ENCODE results near the gene CDCP1.
"Not testable (repeated sequence)": the region's sequence is repeated elsewhere in the genome, so short reads cannot be mapped to it uniquely, and the experiment has no call there.

CDCP1 gene

DNA sequence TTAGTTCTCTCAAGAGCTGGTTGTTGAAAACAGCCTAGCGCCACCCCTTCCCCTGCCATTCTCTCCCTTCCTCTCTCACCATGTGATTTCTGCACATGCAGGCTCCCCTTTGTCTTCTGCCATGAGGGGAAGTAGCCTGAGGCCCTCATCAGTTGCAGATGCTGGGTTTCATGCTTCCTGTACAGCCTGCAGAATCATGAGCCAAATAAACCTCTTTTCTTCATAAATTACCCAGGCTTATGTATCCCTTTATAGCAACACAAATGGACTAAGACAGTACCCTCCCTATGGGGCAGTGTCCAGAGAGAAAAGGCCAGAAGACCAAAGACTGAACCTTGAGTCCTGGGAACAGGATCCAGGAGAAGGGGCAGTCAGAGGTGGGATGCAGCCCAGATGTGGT lies 65.4 kb downstream of the CDCP1 start:
- no peak for DNase-seq
- TF ChIP-seq EZH2 (optimal IDR thresholded peaks at IDR 0.05; ENCODE audit: low read depth, low read length): no peak
- no peak for TF ChIP-seq EZH2phosphoT487 (IDR thresholded peaks at IDR 0.05; ENCODE audit: low read length)
- TF ChIP-seq CTCF (IDR thresholded peaks at IDR 0.05; ENCODE audit: low read length): no peak
- H3K36me3 ChIP-seq (replicated peaks; ENCODE audit: insufficient read depth, low read length): no peaks in the 10 kb centered on the region
- H3K9ac ChIP-seq (ENCODE audit: low read length): no peak overlapping the region
- no peaks in the 10 kb centered on the region for H3K27me3 ChIP-seq (replicated peaks; ENCODE audit: insufficient read depth, low read length)
- no peak overlapping the region for H2AFZ ChIP-seq (ENCODE audit: low read length)
- H3K9me2 ChIP-seq (replicated peaks; ENCODE audit: insufficient read depth, low read length): no peaks in the 10 kb centered on the region
- no peaks in the 10 kb centered on the region for H3F3A ChIP-seq (ENCODE audit: insufficient read depth, low read length)
- H3K79me2 ChIP-seq (ENCODE audit: low read length): no peaks in the 10 kb centered on the region
- H4K20me1 ChIP-seq (ENCODE audit: insufficient read depth, low read length): no peaks in the 10 kb centered on the region
- H3K4me2 ChIP-seq (ENCODE audit: low read depth, low read length): no peak overlapping the region
- H3K4me3 ChIP-seq (ENCODE audit: low read length): no peak overlapping the region
- no peaks in the 10 kb centered on the region for H3K9me3 ChIP-seq (replicated peaks; ENCODE audit: insufficient read depth, low read length)
- no peak overlapping the region for H3K27ac ChIP-seq (ENCODE audit: low read length)
- H3K4me1 ChIP-seq (ENCODE audit: low read length): no peaks in the 10 kb centered on the region

DNA sequence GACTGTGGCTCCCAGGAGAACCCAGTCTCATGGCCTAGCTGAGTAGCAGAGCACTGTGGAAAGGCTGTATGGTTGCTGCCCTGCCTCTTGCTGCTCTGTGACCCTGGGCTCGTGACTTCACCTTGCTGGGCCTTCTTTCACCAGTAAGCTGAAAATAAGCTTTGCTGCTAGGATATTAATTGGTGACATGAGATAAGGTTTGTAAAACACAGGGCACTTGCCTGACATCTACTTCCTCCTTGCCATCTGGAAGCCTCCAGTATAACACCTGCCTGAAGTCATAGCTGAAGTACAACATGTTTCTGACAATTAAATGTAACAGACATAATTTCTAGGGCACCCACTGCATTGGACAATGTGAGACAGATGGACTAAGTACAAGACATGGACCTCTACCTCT lies 66.5 kb downstream of the CDCP1 start:
- Histone ChIP-seq H3K36me3 (replicated peaks; ENCODE audit: insufficient read depth, low read length) (no peaks in the 10 kb centered on the region), H3K27ac (ENCODE audit: low read length) (no peak overlapping the region), H3K4me3 (ENCODE audit: low read length) (no peak overlapping the region), H3K27me3 (replicated peaks; ENCODE audit: insufficient read depth, low read length) (no peaks in the 10 kb centered on the region), H3K4me2 (ENCODE audit: low read depth, low read length) (no peak overlapping the region), H4K20me1 (ENCODE audit: insufficient read depth, low read length) (no peaks in the 10 kb centered on the region), H3K9me3 (replicated peaks; ENCODE audit: insufficient read depth, low read length) (no peaks in the 10 kb centered on the region), H3K9me2 (replicated peaks; ENCODE audit: insufficient read depth, low read length) (no peaks in the 10 kb centered on the region), H2AFZ (ENCODE audit: low read length) (no peak overlapping the region), H3F3A (ENCODE audit: insufficient read depth, low read length) (no peaks in the 10 kb centered on the region), H3K4me1 (ENCODE audit: low read length) (no peaks in the 10 kb centered on the region), H3K79me2 (ENCODE audit: low read length) (no peaks in the 10 kb centered on the region), H3K9ac (ENCODE audit: low read length) (no peak overlapping the region)
- no peak for DNase-seq
- TF ChIP-seq CTCF (IDR thresholded peaks at IDR 0.05; ENCODE audit: low read length) (no peak), EZH2phosphoT487 (IDR thresholded peaks at IDR 0.05; ENCODE audit: low read length) (no peak), EZH2 (optimal IDR thresholded peaks at IDR 0.05; ENCODE audit: low read depth, low read length) (no peak)

DNA sequence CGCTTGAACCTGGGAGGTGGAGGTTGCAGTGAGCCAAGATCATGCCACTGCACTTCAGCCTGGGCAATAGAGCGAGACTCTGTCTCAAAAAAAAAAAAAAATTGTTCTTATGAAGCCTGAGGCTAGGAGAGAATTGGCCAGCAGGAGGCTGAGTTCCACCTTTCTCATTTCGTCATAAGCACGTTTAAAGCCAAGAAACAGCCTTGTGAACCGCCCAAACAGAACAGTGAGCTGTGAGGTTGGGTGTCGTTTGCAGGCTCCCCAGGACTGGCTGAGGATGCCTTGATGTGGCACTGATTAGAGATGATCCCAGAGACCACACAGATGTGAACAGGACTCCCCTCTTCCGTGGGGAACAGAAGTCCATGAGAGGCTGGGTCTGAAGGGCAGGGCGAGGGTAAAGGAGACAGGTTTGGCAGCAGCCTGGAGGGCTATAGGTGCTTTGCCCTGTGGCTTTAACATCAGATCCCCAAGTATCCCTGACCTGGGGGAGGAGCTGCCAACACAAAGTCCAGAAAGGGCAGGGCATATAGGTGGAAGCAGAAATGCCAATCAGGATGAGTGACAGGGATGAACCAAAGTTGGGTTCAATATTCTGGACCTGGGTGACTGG lies 67.2 kb downstream of the CDCP1 start:
- H3K79me2 ChIP-seq (ENCODE audit: low read length): no peaks in the 10 kb centered on the region
- no peaks in the 10 kb centered on the region for H3K4me1 ChIP-seq (ENCODE audit: low read length)
- no peak overlapping the region for H3K4me2 ChIP-seq (ENCODE audit: low read depth, low read length)
- H3K4me3 ChIP-seq (ENCODE audit: low read length): no peak overlapping the region
- no peak overlapping the region for H2AFZ ChIP-seq (ENCODE audit: low read length)
- H3F3A ChIP-seq (ENCODE audit: insufficient read depth, low read length): no peaks in the 10 kb centered on the region
- no peaks in the 10 kb centered on the region for H3K9me3 ChIP-seq (replicated peaks; ENCODE audit: insufficient read depth, low read length)
- no peak overlapping the region for H3K9ac ChIP-seq (ENCODE audit: low read length)
- no peaks in the 10 kb centered on the region for H3K9me2 ChIP-seq (replicated peaks; ENCODE audit: insufficient read depth, low read length)
- DNase-seq: no peak
- TF ChIP-seq CTCF (IDR thresholded peaks at IDR 0.05; ENCODE audit: low read length) (no peak), EZH2 (optimal IDR thresholded peaks at IDR 0.05; ENCODE audit: low read depth, low read length) (no peak), EZH2phosphoT487 (IDR thresholded peaks at IDR 0.05; ENCODE audit: low read length) (no peak)
- no peaks in the 10 kb centered on the region for H3K36me3 ChIP-seq (replicated peaks; ENCODE audit: insufficient read depth, low read length)
- no peak overlapping the region for H3K27ac ChIP-seq (ENCODE audit: low read length)
- no peaks in the 10 kb centered on the region for H3K27me3 ChIP-seq (replicated peaks; ENCODE audit: insufficient read depth, low read length)
- H4K20me1 ChIP-seq (ENCODE audit: insufficient read depth, low read length): no peaks in the 10 kb centered on the region

- H3K4me3 ChIP-seq (ENCODE audit: low read length); H4K20me1 ChIP-seq (ENCODE audit: insufficient read depth, low read length); H2AFZ ChIP-seq (ENCODE audit: low read length); DNase-seq; H3F3A ChIP-seq (ENCODE audit: insufficient read depth, low read length); H3K4me2 ChIP-seq (ENCODE audit: low read depth, low read length); H3K9ac ChIP-seq (ENCODE audit: low read length); H3K9me2 ChIP-seq (replicated peaks; ENCODE audit: insufficient read depth, low read length); H3K79me2 ChIP-seq (ENCODE audit: low read length); H3K36me3 ChIP-seq (replicated peaks; ENCODE audit: insufficient read depth, low read length); H3K27ac ChIP-seq (ENCODE audit: low read length); H3K27me3 ChIP-seq (replicated peaks; ENCODE audit: insufficient read depth, low read length); H3K4me1 ChIP-seq (ENCODE audit: low read length); H3K9me3 ChIP-seq (replicated peaks; ENCODE audit: insufficient read depth, low read length): not testable (repeated sequence)
Measured at GRCh38 chr3:45078256-45078655, 67.9 kb downstream of the CDCP1 start.

All from MM.1S (cell line).